Measurements from ENCODE around the gene DNAH11.
"Not testable (repeated sequence)": the region's sequence is repeated elsewhere in the genome, so short reads cannot be mapped to it uniquely, and the experiment has no call there.

DNAH11 gene

GRCh38 chr7:21717323-21717722 is 174.5 kb downstream of the DNAH11 start:
- DNase-seq (ENCODE audit: low spot score), result no peak

GRCh38 chr7:21718391-21718790 is 175.6 kb downstream of the DNAH11 start:
- DNase-seq (ENCODE audit: low spot score), result no peak

GRCh38 chr7:21719846-21720245 is 177.0 kb downstream of the DNAH11 start:
- no peak for DNase-seq (ENCODE audit: low spot score)

GRCh38 chr7:21722371-21722770 is 179.5 kb downstream of the DNAH11 start:
- DNase-seq (ENCODE audit: low spot score), result no peak

GRCh38 chr7:21724562-21724961 is 181.7 kb downstream of the DNAH11 start:
- no peak for DNase-seq (ENCODE audit: low spot score)

- no peak for DNase-seq (ENCODE audit: low spot score)
Measured at GRCh38 chr7:21730399-21730798, 187.6 kb downstream of the DNAH11 start.

GRCh38 chr7:21731977-21732376 is 189.1 kb downstream of the DNAH11 start:
- DNase-seq (ENCODE audit: low spot score), result no peak

- DNase-seq (ENCODE audit: low spot score), result not testable (repeated sequence)
Measured at GRCh38 chr7:21732956-21733355, 190.1 kb downstream of the DNAH11 start.

- no peak for DNase-seq (ENCODE audit: low spot score)
Measured at GRCh38 chr7:21733837-21734236, 191.0 kb downstream of the DNAH11 start.

- DNase-seq (ENCODE audit: low spot score), result no peak
Measured at GRCh38 chr7:21743493-21743892, 200.7 kb downstream of the DNAH11 start.

- DNase-seq (ENCODE audit: low spot score), result no peak
Measured at GRCh38 chr7:21746949-21747348, 204.1 kb downstream of the DNAH11 start.

- DNase-seq (ENCODE audit: low spot score), result no peak
Measured at GRCh38 chr7:21747806-21748205, 205.0 kb downstream of the DNAH11 start.

- no peak for DNase-seq (ENCODE audit: low spot score)
Measured at GRCh38 chr7:21749378-21749777, 206.5 kb downstream of the DNAH11 start.

GRCh38 chr7:21753071-21753470 is 210.2 kb downstream of the DNAH11 start:
- no peak for DNase-seq (ENCODE audit: low spot score)

- no peak for DNase-seq (ENCODE audit: low spot score)
Measured at GRCh38 chr7:21754963-21755362, 212.1 kb downstream of the DNAH11 start.

- no peak for DNase-seq (ENCODE audit: low spot score)
Measured at GRCh38 chr7:21757537-21758282, 214.9 kb downstream of the DNAH11 start.

GRCh38 chr7:21758286-21758685 is 215.4 kb downstream of the DNAH11 start:
- no peak for DNase-seq (ENCODE audit: low spot score)

- DNase-seq (ENCODE audit: low spot score), result no peak
Measured at GRCh38 chr7:21762469-21762868, 219.6 kb downstream of the DNAH11 start.

GRCh38 chr7:21763818-21764217 is 221.0 kb downstream of the DNAH11 start:
- no peak for DNase-seq (ENCODE audit: low spot score)

GRCh38 chr7:21766218-21766617 is 223.4 kb downstream of the DNAH11 start:
- no peak for DNase-seq (ENCODE audit: low spot score)

GRCh38 chr7:21767300-21767900 is 224.6 kb downstream of the DNAH11 start:
- DNase-seq (ENCODE audit: low spot score), result no peak

- no peak for DNase-seq (ENCODE audit: low spot score)
Measured at GRCh38 chr7:21768279-21768678, 225.4 kb downstream of the DNAH11 start.

- DNase-seq (ENCODE audit: low spot score), result no peak
Measured at GRCh38 chr7:21771266-21771665, 228.4 kb downstream of the DNAH11 start.

All from left forelimb (tissue), 1 donor.